ENCODE data around the gene CSE1L. TPM values are rescaled to one million over a fixed set of nuclear protein-coding genes. Genes with fewer than 3 reads are reported as not detected.
A peak's percentile ranks its signal among the peaks of the same experiment; 100 is the strongest.
"Not testable (repeated sequence)": the region's sequence is repeated elsewhere in the genome, so short reads cannot be mapped to it uniquely, and the experiment has no call there.

The CSE1L gene
- total RNA-seq, 2 experiments from 2014 or later: 30.0 to 30.1 TPM

GRCh38 chr20:49097159-49097558, 51.0 kb downstream of the CSE1L start:
- Histone ChIP-seq H3K36me3 (ENCODE audit: insufficient read depth, low read length) (peaks cover 59% of the 10 kb centered on the region), H3K9me3 (ENCODE audit: control insufficient read depth in 1 of 2, insufficient read depth in 1 of 2, low read length in 2 of 2) (no peaks in the 10 kb centered on the region), H3K27me3 (ENCODE audit: control insufficient read depth in 1 of 2, insufficient read depth in 2 of 2, low read length in 2 of 2) (no peaks in the 10 kb centered on the region), H3K4me3 (ENCODE audit: low read length) (no peak overlapping the region), H3K27ac (ENCODE audit: low read depth in 1 of 2, low read length in 2 of 2) (no peak overlapping the region), H3K4me1 (ENCODE audit: insufficient read depth, low read length) (no peaks in the 10 kb centered on the region)
- no peak for ATAC-seq (ENCODE audit: poor library complexity)
- Mint-ChIP-seq H3K4me1 (ENCODE audit: low read depth) (peaks cover 9% of the 10 kb centered on the region), H3K27ac (no peak overlapping the region), H3K9me3 (no peaks in the 10 kb centered on the region), H3K4me3 (no peak overlapping the region), H3K27me3 (no peaks in the 10 kb centered on the region), H3K36me3 (ENCODE audit: low read depth) (peaks cover 87% of the 10 kb centered on the region)
- ChIA-PET CTCF (no interaction called here), POLR2A (no interaction called here)
- TF ChIP-seq CTCF (IDR thresholded peaks at IDR 0.05): no peak
- DNase-seq: no peak
- intact Hi-C loops (cut with DNase I, micrococcal nuclease): no loop called here

GRCh38 chr20:49098136-49098535, 52.0 kb downstream of the CSE1L start:
- Histone ChIP-seq H3K27ac (ENCODE audit: low read depth in 1 of 2, low read length in 2 of 2) (no peak overlapping the region), H3K4me1 (ENCODE audit: insufficient read depth, low read length) (no peaks in the 10 kb centered on the region), H3K27me3 (ENCODE audit: control insufficient read depth in 1 of 2, insufficient read depth in 2 of 2, low read length in 2 of 2) (no peaks in the 10 kb centered on the region), H3K4me3 (ENCODE audit: low read length) (no peak overlapping the region), H3K36me3 (ENCODE audit: insufficient read depth, low read length) (peaks cover 61% of the 10 kb centered on the region), H3K9me3 (ENCODE audit: control insufficient read depth in 1 of 2, insufficient read depth in 1 of 2, low read length in 2 of 2) (no peaks in the 10 kb centered on the region)
- ATAC-seq (ENCODE audit: poor library complexity) (no peak), DNase-seq (no peak)
- H3K4me1 Mint-ChIP-seq (ENCODE audit: low read depth): peaks cover 9% of the 10 kb centered on the region
- ChIA-PET POLR2A (no interaction called here), CTCF (no interaction called here)
- no peaks in the 10 kb centered on the region for H3K9me3 Mint-ChIP-seq
- H3K4me3 Mint-ChIP-seq: no peak overlapping the region
- peaks cover 87% of the 10 kb centered on the region for H3K36me3 Mint-ChIP-seq (ENCODE audit: low read depth)
- no peak overlapping the region for H3K27ac Mint-ChIP-seq
- intact Hi-C loops (cut with DNase I, micrococcal nuclease): no loop called here
- no peak for TF ChIP-seq CTCF (IDR thresholded peaks at IDR 0.05)
- no peaks in the 10 kb centered on the region for H3K27me3 Mint-ChIP-seq

GRCh38 chr20:49099011-49099410, 52.9 kb downstream of the CSE1L start:
- Histone ChIP-seq H3K27me3 (ENCODE audit: control insufficient read depth in 1 of 2, insufficient read depth in 2 of 2, low read length in 2 of 2) (no peaks in the 10 kb centered on the region), H3K4me3 (ENCODE audit: low read length) (no peak overlapping the region), H3K9me3 (ENCODE audit: control insufficient read depth in 1 of 2, insufficient read depth in 1 of 2, low read length in 2 of 2) (no peaks in the 10 kb centered on the region), H3K27ac (ENCODE audit: low read depth in 1 of 2, low read length in 2 of 2) (no peak overlapping the region), H3K4me1 (ENCODE audit: insufficient read depth, low read length) (no peaks in the 10 kb centered on the region), H3K36me3 (ENCODE audit: insufficient read depth, low read length) (peaks cover 64% of the 10 kb centered on the region)
- Mint-ChIP-seq H3K36me3 (ENCODE audit: low read depth) (peaks cover 87% of the 10 kb centered on the region), H3K27me3 (no peaks in the 10 kb centered on the region), H3K9me3 (no peaks in the 10 kb centered on the region), H3K4me3 (no peak overlapping the region), H3K4me1 (ENCODE audit: low read depth) (peaks cover 9% of the 10 kb centered on the region), H3K27ac (no peak overlapping the region)
- DNase-seq (no peak), ATAC-seq (ENCODE audit: poor library complexity) (no peak)
- ChIA-PET CTCF (interaction anchor here (0.6 kb wide), 1 partner anchor 154 kb away, joined by 3 read pairs; no protein-coding TSS in a partner anchor), POLR2A (interaction anchor here (0.7 to 1.4 kb wide), 2 partner anchors 13 to 52 kb away, joined by 3 read pairs; no protein-coding TSS in a partner anchor)
- no peak for TF ChIP-seq CTCF (IDR thresholded peaks at IDR 0.05)
- intact Hi-C loops (cut with DNase I, micrococcal nuclease): no loop called here

GRCh38 chr20:49100292-49100691, 54.2 kb downstream of the CSE1L start:
- H3K4me1 ChIP-seq (ENCODE audit: insufficient read depth, low read length); H3K4me3 Mint-ChIP-seq; H3K4me3 ChIP-seq (ENCODE audit: low read length); intact Hi-C loops (cut with DNase I, micrococcal nuclease); H3K4me1 Mint-ChIP-seq (ENCODE audit: low read depth); H3K27me3 ChIP-seq (ENCODE audit: control insufficient read depth in 1 of 2, insufficient read depth in 2 of 2, low read length in 2 of 2); DNase-seq; H3K27ac ChIP-seq (ENCODE audit: low read depth in 1 of 2, low read length in 2 of 2); ATAC-seq (ENCODE audit: poor library complexity); CTCF ChIA-PET; H3K27me3 Mint-ChIP-seq; H3K9me3 ChIP-seq (ENCODE audit: control insufficient read depth in 1 of 2, insufficient read depth in 1 of 2, low read length in 2 of 2); H3K9me3 Mint-ChIP-seq: not testable (repeated sequence)
- POLR2A ChIA-PET: interaction anchor here (1.4 kb wide), 1 partner anchor 54 kb away, joined by 3 read pairs; no protein-coding TSS in a partner anchor
- H3K36me3 ChIP-seq (ENCODE audit: insufficient read depth, low read length): peaks cover 51% of the 10 kb centered on the region
- H3K27ac Mint-ChIP-seq: peak overlapping the region; percentile 59
- peaks cover 79% of the 10 kb centered on the region for H3K36me3 Mint-ChIP-seq (ENCODE audit: low read depth)

Data from CD4-positive, alpha-beta T cell (primary cell).